Ascending aorta (tissue), 2 donors: ENCODE results near the gene FNDC11. TPM values are rescaled to one million over a fixed set of nuclear protein-coding genes. Genes with fewer than 3 reads are reported as not detected.

Experiments used
- DNase-seq, 2 donors: peaks; one replicate each; pipeline ENCODE4 v3.0.0-alpha.2; 2019; ENCODE audit warnings: low spot score in 2 of 2
- H3K27ac ChIP-seq, 2 donors: fragments of 200-600 bp; sonication (generic); one replicate each; pipeline ENCODE4 v1.5.1; 2016 to 2017; ENCODE audit warnings: mild to moderate bottlenecking in 1 of 2
- H3K27me3 ChIP-seq: fragments of 200-600 bp; sonication (generic); one replicate; pipeline ENCODE4 v1.5.1; 2017
- H3K36me3 ChIP-seq, 2 donors: fragments of 200-600 bp; sonication (generic); one replicate each; pipeline ENCODE4 v1.5.1; 2016
- H3K4me1 ChIP-seq, 2 donors: fragments of 200-600 bp; sonication (generic); one replicate each; pipeline ENCODE4 v1.5.1; 2016 to 2017; ENCODE audit warnings: mild to moderate bottlenecking in 1 of 2
- H3K4me3 ChIP-seq, 2 donors: fragments of 200-600 bp; sonication (generic); one replicate each; pipeline ENCODE4 v1.5.1; 2016 to 2017; ENCODE audit warnings: mild to moderate bottlenecking in 1 of 2
- H3K9me3 ChIP-seq, 2 donors: fragments of 200-600 bp; sonication (generic); one replicate each; pipeline ENCODE4 v1.5.1; 2016
- CTCF ChIP-seq, 3 experiments: fragments of 200-600 bp in 2 of 3; fragments of 450-650 bp in 1 of 3; sonication (generic) in 2 of 3; IDR thresholded peaks; one replicate each; pipeline ENCODE4 v1.5.1; 2016 to 2019; ENCODE audit warnings: antibody characterized with exemption in 3 of 3, mild to moderate bottlenecking in 1 of 3, moderate library complexity in 1 of 3
- intact Hi-C: fragments of 100-400 bp; cut with DNase I; formaldehyde crosslinking; loops from one replicate; pipeline ENCODE4 v1.15.1; 2023
- total RNA-seq: library from RNA; depleted of rRNA; stranded (reverse); fragments of >200 nt; gene quantifications from one replicate; pipeline ENCODE4 v1.1.0, GENCODE V29; 2016

The FNDC11 gene
- total RNA-seq, 1 donor from 2014 or later = not detected

GRCh38 chr20:63538204-63539091 lies 15.5 kb upstream of the FNDC11 start:
- no peak for TF ChIP-seq CTCF (IDR thresholded peaks at IDR 0.05)
- H3K27ac ChIP-seq = no peak overlapping the region
- peak overlapping the region in 1 of 2 donors; percentile 32 for H3K4me3 ChIP-seq
- intact Hi-C loops = loop anchor here (1.0 to 2.0 kb wide), 2 partner anchors 326 to 435 kb away; partner anchors contain the start of gene TPD52L2
- no peaks in the 10 kb centered on the region for H3K36me3 ChIP-seq
- no peak for DNase-seq
- H3K27me3 ChIP-seq = peaks cover 8% of the 10 kb centered on the region
- H3K4me1 ChIP-seq = peaks cover 0 to 2% of the 10 kb centered on the region in 2 donors
- no peaks in the 10 kb centered on the region for H3K9me3 ChIP-seq

- no peaks in the 10 kb centered on the region for H3K9me3 ChIP-seq
Measured at GRCh38 chr20:63539092-63539430, 14.9 kb upstream of the FNDC11 start.

GRCh38 chr20:63539441-63540370 lies 14.3 kb upstream of the FNDC11 start:
- intact Hi-C loops = loop anchor here (2.0 kb wide), 1 partner anchor 325 kb away; the partner anchor contains the start of gene TPD52L2
- peaks cover 0 to 2% of the 10 kb centered on the region in 2 donors for H3K4me1 ChIP-seq
- H3K36me3 ChIP-seq = no peaks in the 10 kb centered on the region
- H3K9me3 ChIP-seq = no peaks in the 10 kb centered on the region
- no peak overlapping the region for H3K4me3 ChIP-seq
- no peak overlapping the region for H3K27ac ChIP-seq
- DNase-seq = no peak
- TF ChIP-seq CTCF (IDR thresholded peaks at IDR 0.05) = no peak
- peaks cover 8% of the 10 kb centered on the region for H3K27me3 ChIP-seq

More at GRCh38 chr20:63539092-63539430, 14.9 kb upstream of the FNDC11 start:
- Histone ChIP-seq H3K4me1 (peaks cover 0 to 2% of the 10 kb centered on the region in 2 donors), H3K4me3 (no peak overlapping the region), H3K36me3 (no peaks in the 10 kb centered on the region), H3K27ac (no peak overlapping the region), H3K27me3 (peaks cover 8% of the 10 kb centered on the region)
- intact Hi-C loops = loop anchor here (2.0 kb wide), 1 partner anchor 326 kb away; the partner anchor contains the start of gene TPD52L2
- no peak for DNase-seq
- no peak for TF ChIP-seq CTCF (IDR thresholded peaks at IDR 0.05)

GRCh38 chr20:63540417-63541186 lies 13.4 kb upstream of the FNDC11 start:
- no peak for TF ChIP-seq CTCF (IDR thresholded peaks at IDR 0.05)
- Histone ChIP-seq H3K4me1 (peaks cover 0 to 2% of the 10 kb centered on the region in 2 donors), H3K27me3 (peaks cover 8% of the 10 kb centered on the region), H3K36me3 (no peaks in the 10 kb centered on the region), H3K4me3 (no peak overlapping the region), H3K9me3 (no peaks in the 10 kb centered on the region), H3K27ac (no peak overlapping the region)
- DNase-seq = no peak
- intact Hi-C loops = no loop called here

- Histone ChIP-seq H3K27me3 (peaks cover 5% of the 10 kb centered on the region), H3K27ac (no peak overlapping the region), H3K4me3 (no peak overlapping the region), H3K36me3 (no peaks in the 10 kb centered on the region), H3K4me1 (peaks cover 0 to 2% of the 10 kb centered on the region in 2 donors), H3K9me3 (no peaks in the 10 kb centered on the region)
- intact Hi-C loops = no loop called here
- no peak for DNase-seq
- TF ChIP-seq CTCF (IDR thresholded peaks at IDR 0.05) = no peak
Measured at GRCh38 chr20:63541371-63541770, 12.6 kb upstream of the FNDC11 start.
